Endothelial cell (in vitro differentiated cells): ENCODE measurements around the gene NUAK2. TPM values are rescaled to one million over a fixed set of nuclear protein-coding genes. Genes with fewer than 3 reads are reported as not detected.

Source experiments
- DNase-seq: peaks from one replicate; pipeline ENCODE4 v3.0.0; 2021; ENCODE audit warnings: low spot score
- H3K27ac Mint-ChIP-seq: one replicate; pipeline ENCODE4 v1.8.0; 2021; ENCODE audit warnings: mixed read lengths, inconsistent platforms; ENCODE audit not compliant: unreplicated experiment
- H3K27me3 Mint-ChIP-seq: one replicate; pipeline ENCODE4 v1.8.0; 2021; ENCODE audit warnings: mild to moderate bottlenecking, moderate library complexity, mixed read lengths, inconsistent platforms; ENCODE audit not compliant: unreplicated experiment
- H3K36me3 Mint-ChIP-seq: one replicate; pipeline ENCODE4 v1.8.0; 2021; ENCODE audit warnings: mild to moderate bottlenecking, low read depth, mixed read lengths, inconsistent platforms; ENCODE audit not compliant: unreplicated experiment
- H3K4me1 Mint-ChIP-seq: one replicate; pipeline ENCODE4 v1.8.0; 2021; ENCODE audit warnings: mild to moderate bottlenecking, mixed read lengths, inconsistent platforms; ENCODE audit not compliant: unreplicated experiment
- H3K4me3 Mint-ChIP-seq: one replicate; pipeline ENCODE4 v1.8.0; 2021; ENCODE audit warnings: mild to moderate bottlenecking, mixed read lengths, inconsistent platforms; ENCODE audit not compliant: unreplicated experiment
- H3K9me3 Mint-ChIP-seq: one replicate; pipeline ENCODE4 v1.8.0; 2021; ENCODE audit warnings: mixed read lengths, inconsistent platforms; ENCODE audit not compliant: unreplicated experiment
- total RNA-seq: library from RNA; stranded (reverse); fragmentation: NEBNext Ultra II Directional; extraction: Animal tissue kit (Norgen Biotek cat#: 25700); gene quantifications from one replicate; pipeline ENCODE4 v1.2.1, GENCODE V29; 2021; ENCODE audit not compliant: unreplicated experiment
- TF ChIP-seq, protein P1 (sequence below): fragments of 200-600 bp; sonication (generic); IDR thresholded peaks from one replicate; pipeline ENCODE4 v1.5.0; 2021; ENCODE audit warnings: antibody characterized with exemption; ENCODE audit not compliant: unreplicated experiment

Gene NUAK2
- total RNA-seq, 1 donor from 2014 or later, result 3.6 TPM

DNA sequence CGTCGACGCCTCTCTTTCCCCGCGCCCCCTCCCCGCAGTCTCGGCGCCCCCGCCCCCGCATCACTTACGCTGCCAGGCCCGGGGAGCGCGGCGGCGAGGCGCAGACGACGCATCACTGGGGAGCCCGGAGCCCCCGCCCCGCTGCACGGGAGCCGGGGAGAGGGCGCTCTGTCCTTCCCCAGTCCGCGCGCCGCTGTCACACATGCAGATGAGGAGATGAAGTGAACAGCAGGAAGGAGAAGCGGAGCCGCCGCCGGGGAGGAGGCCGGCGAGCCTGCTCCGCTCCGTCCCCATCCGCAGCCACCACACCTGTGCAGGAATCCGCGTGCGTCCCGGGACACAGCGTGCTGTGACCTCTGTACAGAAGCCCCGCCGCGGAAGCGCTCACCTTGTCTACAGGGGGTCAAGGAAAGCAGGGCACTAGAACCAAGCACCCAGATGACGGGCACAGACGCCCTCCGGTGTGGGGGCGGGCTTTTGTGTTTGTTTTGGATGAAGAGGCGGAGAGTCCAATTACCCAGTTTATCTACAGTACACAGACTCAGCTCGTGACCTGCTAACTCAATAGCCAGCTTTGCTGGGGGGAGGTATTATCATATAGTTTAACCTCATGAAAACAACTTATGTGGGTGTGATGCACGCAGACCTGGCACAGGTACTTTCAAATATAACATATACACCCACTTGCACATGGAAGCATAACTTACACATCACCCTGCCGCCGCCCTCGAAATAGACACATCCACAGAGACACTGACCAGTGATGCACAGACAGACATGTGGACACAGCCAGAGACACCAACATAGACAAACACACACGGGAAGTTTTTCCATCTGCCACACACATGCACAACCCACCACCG lies 22.8 kb upstream of the NUAK2 start:
- H3K27ac Mint-ChIP-seq, result no peak overlapping the region
- H3K27me3 Mint-ChIP-seq, result peaks cover 11% of the 10 kb centered on the region
- no peak overlapping the region for H3K4me3 Mint-ChIP-seq
- peak; percentile 41 for DNase-seq
- no peaks in the 10 kb centered on the region for H3K36me3 Mint-ChIP-seq
- peaks cover 29% of the 10 kb centered on the region for H3K4me1 Mint-ChIP-seq
- H3K9me3 Mint-ChIP-seq, result no peaks in the 10 kb centered on the region
- TF ChIP-seq, protein P1, sequence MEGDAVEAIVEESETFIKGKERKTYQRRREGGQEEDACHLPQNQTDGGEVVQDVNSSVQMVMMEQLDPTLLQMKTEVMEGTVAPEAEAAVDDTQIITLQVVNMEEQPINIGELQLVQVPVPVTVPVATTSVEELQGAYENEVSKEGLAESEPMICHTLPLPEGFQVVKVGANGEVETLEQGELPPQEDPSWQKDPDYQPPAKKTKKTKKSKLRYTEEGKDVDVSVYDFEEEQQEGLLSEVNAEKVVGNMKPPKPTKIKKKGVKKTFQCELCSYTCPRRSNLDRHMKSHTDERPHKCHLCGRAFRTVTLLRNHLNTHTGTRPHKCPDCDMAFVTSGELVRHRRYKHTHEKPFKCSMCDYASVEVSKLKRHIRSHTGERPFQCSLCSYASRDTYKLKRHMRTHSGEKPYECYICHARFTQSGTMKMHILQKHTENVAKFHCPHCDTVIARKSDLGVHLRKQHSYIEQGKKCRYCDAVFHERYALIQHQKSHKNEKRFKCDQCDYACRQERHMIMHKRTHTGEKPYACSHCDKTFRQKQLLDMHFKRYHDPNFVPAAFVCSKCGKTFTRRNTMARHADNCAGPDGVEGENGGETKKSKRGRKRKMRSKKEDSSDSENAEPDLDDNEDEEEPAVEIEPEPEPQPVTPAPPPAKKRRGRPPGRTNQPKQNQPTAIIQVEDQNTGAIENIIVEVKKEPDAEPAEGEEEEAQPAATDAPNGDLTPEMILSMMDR, result peak; percentile 2

DNA sequence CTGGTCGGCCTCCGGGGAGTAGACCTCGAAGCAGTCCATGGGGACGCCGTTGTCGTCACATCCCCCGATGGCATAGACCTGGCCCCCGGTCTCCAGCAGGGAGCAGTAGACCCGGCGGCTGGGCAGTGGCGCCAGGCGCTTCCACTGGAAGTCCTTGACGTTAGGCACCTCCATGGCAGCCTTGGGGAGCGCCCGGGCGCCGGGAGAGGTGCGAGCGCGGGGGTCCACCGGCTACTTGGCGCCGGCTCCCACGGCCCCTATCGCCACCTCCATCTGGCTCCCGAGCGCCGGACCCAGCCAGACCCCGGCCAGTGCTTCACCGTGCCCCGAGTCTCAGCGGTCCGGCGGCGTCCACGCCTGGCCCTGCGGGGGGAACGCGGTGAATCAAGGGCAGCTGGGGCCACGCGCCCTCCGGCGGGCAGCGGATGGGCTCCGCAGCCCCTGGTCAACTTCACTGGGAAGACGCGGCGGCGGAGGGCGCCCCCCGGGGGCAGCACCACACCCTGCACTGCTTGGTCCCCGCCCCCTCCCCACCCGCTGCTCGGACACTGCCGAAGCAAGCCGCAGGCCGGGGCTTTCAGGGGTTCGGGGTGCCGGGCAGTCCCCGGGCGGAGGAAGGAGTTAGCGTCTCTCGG lies 22.0 kb upstream of the NUAK2 start:
- Mint-ChIP-seq H3K27me3 (peaks cover 12% of the 10 kb centered on the region), H3K9me3 (no peaks in the 10 kb centered on the region), H3K4me1 (peaks cover 23% of the 10 kb centered on the region), H3K36me3 (no peaks in the 10 kb centered on the region), H3K4me3 (no peak overlapping the region), H3K27ac (no peak overlapping the region)
- TF ChIP-seq, protein P1, result peak; percentile 67
- DNase-seq, result peak; percentile 54

DNA sequence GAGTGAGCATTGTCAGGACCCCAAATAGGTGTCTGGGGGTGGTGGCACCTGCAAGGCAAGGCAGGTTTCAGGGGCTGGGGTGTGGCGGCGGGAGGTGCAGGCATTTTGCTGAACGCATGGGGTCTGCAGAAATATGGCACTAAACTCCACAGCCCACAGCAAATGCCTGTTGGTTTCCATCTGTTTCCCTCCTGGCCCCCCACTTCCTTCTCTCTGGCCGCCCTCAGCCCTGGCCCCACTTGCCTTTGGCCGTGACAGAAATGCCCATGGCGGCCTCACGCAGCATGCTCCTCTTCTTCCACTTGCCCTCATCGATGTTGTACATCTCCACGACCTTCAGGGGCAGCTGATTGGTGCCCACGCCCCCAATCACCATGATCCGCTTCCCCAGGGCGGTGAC lies 21.4 kb upstream of the NUAK2 start:
- no peaks in the 10 kb centered on the region for H3K36me3 Mint-ChIP-seq
- TF ChIP-seq, protein P1, result no peak
- peaks cover 17% of the 10 kb centered on the region for H3K4me1 Mint-ChIP-seq
- peaks cover 10% of the 10 kb centered on the region for H3K27me3 Mint-ChIP-seq
- H3K4me3 Mint-ChIP-seq, result no peak overlapping the region
- no peak for DNase-seq
- H3K9me3 Mint-ChIP-seq, result no peaks in the 10 kb centered on the region
- H3K27ac Mint-ChIP-seq, result no peak overlapping the region

DNA sequence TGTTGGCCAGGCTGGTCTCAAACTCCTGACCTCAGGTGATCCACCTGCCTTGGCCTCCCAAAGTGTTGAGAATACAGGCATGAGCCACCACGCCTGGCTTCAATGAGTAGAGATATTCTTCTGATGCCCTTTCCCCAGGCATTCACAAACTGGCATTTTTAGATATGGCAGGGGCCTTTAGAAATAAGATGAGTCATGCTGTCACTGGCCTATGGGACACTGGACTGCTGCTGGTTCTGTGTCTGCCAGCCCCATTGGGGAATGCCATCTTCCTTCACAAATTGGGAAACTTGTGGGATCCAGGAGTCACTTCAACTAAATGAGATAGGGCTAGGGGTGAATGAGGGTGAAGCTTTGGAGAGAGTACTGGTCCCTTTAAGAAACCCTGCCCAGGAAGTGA lies 19.1 kb upstream of the NUAK2 start:
- Mint-ChIP-seq H3K27ac (no peak overlapping the region), H3K9me3 (no peaks in the 10 kb centered on the region), H3K4me1 (peaks cover 3% of the 10 kb centered on the region), H3K36me3 (no peaks in the 10 kb centered on the region), H3K27me3 (peaks cover 11% of the 10 kb centered on the region), H3K4me3 (no peak overlapping the region)
- TF ChIP-seq, protein P1, result no peak
- no peak for DNase-seq

DNA sequence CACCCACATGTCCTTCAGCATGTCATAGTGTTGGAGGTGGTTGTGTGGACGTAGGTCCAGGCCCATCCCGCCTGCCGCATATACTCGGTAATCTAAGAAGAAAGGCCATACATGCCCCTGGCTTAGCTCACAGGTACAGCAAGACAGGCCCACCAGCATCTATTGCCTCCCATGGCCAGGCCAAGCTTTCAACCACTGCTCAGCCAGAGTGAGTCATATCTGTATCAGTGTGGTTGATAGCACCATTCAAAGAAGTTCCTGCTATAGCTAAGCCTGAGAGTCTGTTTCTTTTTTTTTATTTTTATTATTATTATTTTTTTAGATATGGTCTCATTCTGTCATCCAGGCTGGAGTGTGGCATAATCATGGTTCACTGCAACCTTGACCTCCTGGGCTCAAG lies 18.2 kb upstream of the NUAK2 start:
- Mint-ChIP-seq H3K27ac (no peak overlapping the region), H3K9me3 (no peaks in the 10 kb centered on the region), H3K4me1 (peaks cover 3% of the 10 kb centered on the region), H3K36me3 (no peaks in the 10 kb centered on the region), H3K4me3 (no peak overlapping the region), H3K27me3 (peaks cover 10% of the 10 kb centered on the region)
- TF ChIP-seq, protein P1, result no peak
- no peak for DNase-seq
